Vagina (tissue), 2 donors: ENCODE measurements around the gene KAZN. TPM values are rescaled to one million over a fixed set of nuclear protein-coding genes. Genes with fewer than 3 reads are reported as not detected.

Experiments
- DNase-seq, 2 donors: peaks; one replicate each; pipeline ENCODE4 v3.0.0-alpha.2; 2017; ENCODE audit errors: extremely low spot score in 2 of 2
- H3K27ac ChIP-seq: fragments of 200-600 bp; sonication (generic); one replicate; pipeline ENCODE4 v1.5.1; 2019
- H3K27me3 ChIP-seq: fragments of 200-600 bp; sonication (generic); one replicate; pipeline ENCODE4 v1.5.1; 2019
- H3K36me3 ChIP-seq, 2 donors: fragments of 200-600 bp; sonication (generic); one replicate each; pipeline ENCODE4 v1.5.1; 2017 to 2019
- H3K4me1 ChIP-seq: fragments of 200-600 bp; sonication (generic); one replicate; pipeline ENCODE4 v1.5.1; 2019
- H3K4me3 ChIP-seq, 2 donors: fragments of 200-600 bp; sonication (generic); 1 replicate in 1 of 2; 2 replicates in 1 of 2; pipeline ENCODE4 v1.5.1; 2016 to 2019
- H3K9me3 ChIP-seq: fragments of 200-600 bp; sonication (generic); one replicate; pipeline ENCODE4 v1.5.1; 2019
- CTCF ChIP-seq, 3 experiments: fragments of 450-650 bp in 2 of 3; fragments of 200-600 bp in 1 of 3; sonication (generic) in 1 of 3; IDR thresholded peaks; one replicate each; pipeline ENCODE4 v1.5.1; 2017 to 2019; ENCODE audit warnings: antibody characterized with exemption in 3 of 3, mild to moderate bottlenecking in 2 of 3, moderate library complexity in 2 of 3
- POLR2A ChIP-seq, 2 donors: fragments of 450-650 bp; IDR thresholded peaks; one replicate each; pipeline ENCODE4 v1.6.1; 2017; ENCODE audit warnings: antibody characterized with exemption in 2 of 2, mild to moderate bottlenecking in 2 of 2, moderate library complexity in 2 of 2
- POLR2AphosphoS5 ChIP-seq, 2 donors: sonication (generic); formaldehyde crosslinking; IDR thresholded peaks; one replicate each; pipeline ENCODE4 v1.9.0; 2017; ENCODE audit warnings: antibody characterized with exemption in 2 of 2, mild to moderate bottlenecking in 2 of 2, low read depth in 1 of 2; ENCODE audit not compliant: insufficient read depth in 1 of 2
- intact Hi-C: fragments of 100-400 bp; cut with DNase I; formaldehyde crosslinking; loops from one replicate; pipeline ENCODE4 v1.15.1; 2023
- total RNA-seq: library from RNA; depleted of rRNA; stranded (reverse); fragments of >200 nt; gene quantifications from one replicate; pipeline ENCODE4 v1.2.3, GENCODE V29; 2016

KAZN gene
- total RNA-seq, 1 donor from 2014 or later, result 29.5 TPM

GRCh38 chr1:14887044-14887566, 288.6 kb downstream of the KAZN start:
- peaks cover 4% of the 10 kb centered on the region for H3K4me1 ChIP-seq
- no peak overlapping the region for H3K27ac ChIP-seq
- no peaks in the 10 kb centered on the region for H3K36me3 ChIP-seq
- intact Hi-C loops, result no loop called here
- DNase-seq, result no peak
- H3K9me3 ChIP-seq, result no peaks in the 10 kb centered on the region
- no peaks in the 10 kb centered on the region for H3K27me3 ChIP-seq
- H3K4me3 ChIP-seq, result no peak overlapping the region
- TF ChIP-seq POLR2AphosphoS5 (IDR thresholded peaks at IDR 0.05; ENCODE audit: insufficient read depth in 1 of 2, low read depth in 1 of 2) (no peak), CTCF (IDR thresholded peaks at IDR 0.05) (no peak), POLR2A (IDR thresholded peaks at IDR 0.05) (no peak)

GRCh38 chr1:14887764-14888350, 289.4 kb downstream of the KAZN start:
- intact Hi-C loops, result no loop called here
- TF ChIP-seq POLR2AphosphoS5 (IDR thresholded peaks at IDR 0.05; ENCODE audit: insufficient read depth in 1 of 2, low read depth in 1 of 2) (no peak), POLR2A (IDR thresholded peaks at IDR 0.05) (no peak), CTCF (IDR thresholded peaks at IDR 0.05) (no peak)
- no peaks in the 10 kb centered on the region for H3K4me1 ChIP-seq
- no peaks in the 10 kb centered on the region for H3K36me3 ChIP-seq
- no peak overlapping the region for H3K4me3 ChIP-seq
- no peaks in the 10 kb centered on the region for H3K9me3 ChIP-seq
- H3K27me3 ChIP-seq, result no peaks in the 10 kb centered on the region
- no peak for DNase-seq
- no peak overlapping the region for H3K27ac ChIP-seq

- H3K27ac ChIP-seq, result no peak overlapping the region
- TF ChIP-seq POLR2A (IDR thresholded peaks at IDR 0.05) (no peak), CTCF (IDR thresholded peaks at IDR 0.05) (no peak), POLR2AphosphoS5 (IDR thresholded peaks at IDR 0.05; ENCODE audit: insufficient read depth in 1 of 2, low read depth in 1 of 2) (no peak)
- no peaks in the 10 kb centered on the region for H3K4me1 ChIP-seq
- no peaks in the 10 kb centered on the region for H3K27me3 ChIP-seq
- no peaks in the 10 kb centered on the region for H3K36me3 ChIP-seq
- H3K4me3 ChIP-seq, result no peak overlapping the region
- intact Hi-C loops, result no loop called here
- no peak for DNase-seq
- no peaks in the 10 kb centered on the region for H3K9me3 ChIP-seq
These were observed 289.9 kb downstream of the KAZN start for GRCh38 chr1:14888374-14888773.

GRCh38 chr1:14889825-14890440, 291.4 kb downstream of the KAZN start:
- no peaks in the 10 kb centered on the region for H3K9me3 ChIP-seq
- DNase-seq, result no peak
- no peak for TF ChIP-seq POLR2AphosphoS5 (IDR thresholded peaks at IDR 0.05; ENCODE audit: insufficient read depth in 1 of 2, low read depth in 1 of 2)
- no peak for TF ChIP-seq CTCF (IDR thresholded peaks at IDR 0.05)
- no peak for TF ChIP-seq POLR2A (IDR thresholded peaks at IDR 0.05)
- no peak overlapping the region for H3K4me3 ChIP-seq
- H3K4me1 ChIP-seq, result peaks cover 7% of the 10 kb centered on the region
- no peaks in the 10 kb centered on the region for H3K27me3 ChIP-seq
- intact Hi-C loops, result no loop called here
- no peak overlapping the region for H3K27ac ChIP-seq
- H3K36me3 ChIP-seq, result no peaks in the 10 kb centered on the region

DNA sequence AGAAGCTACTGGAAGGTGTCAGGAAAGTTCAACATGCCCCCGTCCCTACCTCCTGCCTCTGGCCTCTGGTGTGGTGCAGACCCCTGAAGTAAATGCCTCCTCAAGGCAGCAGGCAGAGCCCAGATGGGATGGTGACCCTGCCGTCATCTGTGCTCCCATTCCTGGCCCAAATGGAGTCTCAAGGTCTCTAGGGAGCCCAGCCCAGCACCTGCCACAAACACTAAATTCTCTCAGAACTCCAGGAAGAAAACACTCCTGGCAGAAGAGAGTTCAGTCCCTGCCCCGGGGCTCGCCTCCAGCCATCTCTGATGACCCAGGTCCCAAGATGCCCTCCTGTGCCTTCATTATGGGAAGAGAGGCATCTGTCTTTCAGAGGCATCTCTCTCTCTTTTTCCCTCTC, 293.5 kb downstream of the KAZN start:
- TF ChIP-seq CTCF (IDR thresholded peaks at IDR 0.05), result no peak
- TF ChIP-seq POLR2AphosphoS5 (IDR thresholded peaks at IDR 0.05; ENCODE audit: insufficient read depth in 1 of 2, low read depth in 1 of 2), result no peak
- no peak for TF ChIP-seq POLR2A (IDR thresholded peaks at IDR 0.05)
- Histone ChIP-seq H3K4me3 (no peak overlapping the region), H3K4me1 (peaks cover 12% of the 10 kb centered on the region), H3K27me3 (no peaks in the 10 kb centered on the region), H3K9me3 (no peaks in the 10 kb centered on the region), H3K27ac (no peak overlapping the region), H3K36me3 (no peaks in the 10 kb centered on the region)
- no peak for DNase-seq
- intact Hi-C loops, result no loop called here
